OCI-LY7 (cell line): ENCODE measurements around the gene DAB2IP.

Experiments
- CTCF ChIP-seq: fragments of 200-600 bp; sonication (generic); conservative IDR thresholded peaks from 2 replicates; pipeline ENCODE4 v1.5.1; 2014; ENCODE audit warnings: mild to moderate bottlenecking, antibody characterized with exemption, low read length, moderate library complexity, mixed read lengths
- EZH2phosphoT487 ChIP-seq: fragments of 200-600 bp; sonication (generic); IDR thresholded peaks from 2 replicates; pipeline ENCODE4 v1.6.1; 2018; ENCODE audit warnings: low read depth, borderline replicate concordance, mild to moderate bottlenecking, mixed run types, antibody characterized with exemption, low read length, moderate library complexity, mixed read lengths

GRCh38 chr9:121760571-121760970 is 109.1 kb downstream of the DAB2IP start:
- TF ChIP-seq CTCF (no peak), EZH2phosphoT487 (no peak)
